GM12872 (cell line): ENCODE measurements around the gene TC2N.
A peak's percentile ranks its signal among the peaks of the same experiment; 100 is the strongest.

Experiments
- CTCF ChIP-seq: IDR thresholded peaks from 3 replicates; pipeline ENCODE4 v1.5.1; 2011; ENCODE audit warnings: low read depth, mild to moderate bottlenecking, low read length, moderate library complexity; ENCODE audit not compliant: insufficient read depth

TC2N gene

GRCh38 chr14:91837076-91837475 lies 30.3 kb downstream of the TC2N start:
- no peak for TF ChIP-seq CTCF

- TF ChIP-seq CTCF = 0 out of 3 replicates have a peak, but pooled peaks have one; percentile 22
Observed at GRCh38 chr14:91835920-91836843, 31.2 kb downstream of the TC2N start.

- no peak for TF ChIP-seq CTCF
Observed at GRCh38 chr14:91835197-91835919, 32.0 kb downstream of the TC2N start.

- TF ChIP-seq CTCF = no peak
Observed at GRCh38 chr14:91834571-91834970, 32.8 kb downstream of the TC2N start.

- no peak for TF ChIP-seq CTCF
Observed at GRCh38 chr14:91831337-91831736, 36.0 kb downstream of the TC2N start.

- no peak for TF ChIP-seq CTCF
Observed at GRCh38 chr14:91830777-91831176, 36.6 kb downstream of the TC2N start.

- TF ChIP-seq CTCF = no peak
Observed at GRCh38 chr14:91829511-91829910, 37.8 kb downstream of the TC2N start.
